Measurements from ENCODE around the gene CAMK2G.

The CAMK2G gene

DNA sequence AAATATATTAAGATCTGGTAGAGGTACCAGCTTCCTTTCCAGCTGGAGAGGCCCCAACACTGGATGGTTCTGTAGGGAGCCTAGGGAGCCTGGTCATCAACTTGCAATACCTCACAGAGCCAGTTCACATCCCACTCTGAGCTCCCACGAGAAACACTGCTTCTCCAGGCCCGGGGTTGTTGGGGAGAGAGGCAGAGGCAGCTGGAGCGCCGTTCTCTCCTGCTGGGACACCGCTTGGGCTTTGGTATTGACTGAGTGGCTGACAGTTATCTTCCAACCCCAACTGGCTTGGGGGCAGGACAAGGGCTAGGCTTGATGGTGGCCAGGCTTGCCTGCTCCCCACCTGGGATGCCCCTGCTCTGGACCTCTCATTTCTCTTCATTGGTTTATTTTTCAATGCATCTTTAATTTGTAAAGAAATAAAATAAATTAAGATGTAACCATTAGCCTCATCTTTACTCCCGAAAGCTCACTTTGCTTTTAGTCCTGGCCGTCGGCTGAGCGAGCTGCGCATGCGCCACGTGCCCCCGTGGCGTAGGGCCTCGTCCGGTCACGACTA, 102.6 kb downstream of the CAMK2G start:
- peak; percentile 85 for DNase-seq (ENCODE audit: low spot score)

DNA sequence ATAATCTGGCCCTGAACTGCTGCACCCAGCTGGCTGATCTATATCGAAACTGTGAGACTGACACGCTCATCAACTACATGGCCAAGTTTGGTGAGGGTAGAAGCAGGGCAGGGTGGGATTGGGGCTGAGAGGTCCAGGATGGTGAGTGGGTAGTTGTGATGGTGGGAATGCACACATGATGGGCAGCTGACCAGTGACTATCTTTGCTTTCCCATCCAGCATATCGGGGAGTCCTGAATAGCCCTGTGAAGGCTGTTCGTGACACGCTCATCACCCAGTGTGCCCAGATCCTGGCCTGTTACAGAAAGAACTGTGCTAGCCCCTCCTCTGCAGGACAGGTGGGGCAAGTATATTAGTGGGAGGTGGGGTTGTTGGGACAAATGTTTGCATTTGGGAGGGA, 105.0 kb downstream of the CAMK2G start:
- DNase-seq (ENCODE audit: low spot score), result no peak

DNA sequence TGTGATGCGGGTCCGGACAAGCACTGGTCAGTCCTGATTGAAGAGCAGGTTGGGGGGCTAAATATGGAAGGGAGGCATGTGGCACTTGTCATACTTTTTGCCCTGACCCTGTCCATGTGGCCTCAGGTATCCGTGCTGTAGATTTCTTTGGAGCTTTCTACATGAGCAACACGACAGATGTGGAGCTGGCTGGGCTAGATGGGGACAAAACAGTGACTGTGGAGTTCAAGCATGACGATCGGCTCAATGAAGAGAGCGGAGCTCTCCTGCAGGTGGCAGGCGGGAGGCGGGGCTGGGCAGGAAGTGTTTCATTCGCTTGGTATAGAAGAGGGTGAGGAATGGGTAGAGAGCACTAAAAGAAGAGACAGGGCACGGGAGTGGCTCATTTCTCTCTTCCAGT, 105.5 kb downstream of the CAMK2G start:
- no peak for DNase-seq (ENCODE audit: low spot score)

DNA sequence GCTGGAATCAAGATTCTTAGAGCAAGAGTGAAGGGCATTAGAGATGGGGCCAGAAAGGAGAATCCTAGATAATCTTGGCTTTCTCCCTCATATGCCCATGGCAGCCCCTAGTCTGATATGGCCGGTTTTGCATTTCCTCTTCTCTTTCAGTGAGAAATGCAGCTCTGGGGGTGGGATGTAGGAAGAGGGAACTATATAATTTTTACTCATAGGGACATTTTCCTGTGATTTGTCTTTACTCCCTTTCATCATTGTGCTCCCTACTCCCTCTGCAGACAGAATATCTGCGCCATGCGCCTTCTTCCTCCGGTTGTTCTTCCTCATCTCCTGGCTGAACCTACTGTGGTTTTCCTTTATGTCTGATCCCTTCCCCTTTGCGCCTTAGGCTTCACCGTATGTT, 109.3 kb downstream of the CAMK2G start:
- DNase-seq (ENCODE audit: low spot score), result no peak

DNA sequence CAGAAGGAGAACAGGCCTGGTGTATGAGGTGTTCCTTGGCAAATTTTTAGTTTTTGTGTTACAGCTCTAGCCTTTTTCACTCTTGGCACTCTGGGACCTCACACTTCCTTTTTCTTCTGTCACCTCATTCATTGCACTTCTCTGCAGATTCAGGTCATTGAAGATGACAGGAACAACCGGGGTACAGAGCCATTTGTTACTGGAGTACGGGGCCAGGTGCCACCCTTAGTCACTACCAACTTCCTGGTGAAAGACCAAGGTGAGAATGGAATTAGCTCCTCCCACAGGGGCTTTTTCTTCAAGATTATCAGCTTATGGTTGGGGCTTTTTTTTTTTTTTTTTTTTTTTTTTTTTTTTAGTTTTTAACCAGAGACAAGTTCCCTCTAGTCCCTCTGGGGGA, 111.0 kb downstream of the CAMK2G start:
- DNase-seq (ENCODE audit: low spot score), result no peak

DNA sequence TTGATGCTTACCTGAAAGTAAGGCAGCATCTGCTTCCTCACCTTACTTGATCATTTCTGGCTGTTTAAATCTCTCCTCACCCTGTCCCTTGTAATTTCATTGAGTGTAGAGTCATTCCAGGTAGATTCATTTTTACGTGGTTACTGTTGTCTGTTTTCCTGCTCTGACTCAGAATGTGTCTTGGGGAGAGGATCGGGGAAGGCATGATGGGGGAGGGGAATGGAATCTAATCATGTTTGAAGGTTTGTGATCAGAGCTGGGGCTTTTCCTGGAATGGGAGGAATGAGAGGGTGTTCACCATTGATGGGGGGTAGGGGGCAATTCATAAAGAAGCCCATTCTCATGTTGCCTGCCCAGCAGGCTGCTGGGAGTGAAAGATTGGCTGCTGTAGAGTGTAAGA, 111.4 kb downstream of the CAMK2G start:
- DNase-seq (ENCODE audit: low spot score), result no peak
